CD8-positive, alpha-beta memory T cell (primary cell): ENCODE data around the gene URAD. TPM values are rescaled to one million over a fixed set of nuclear protein-coding genes. Genes with fewer than 3 reads are reported as not detected.
A peak's percentile ranks its signal among the peaks of the same experiment; 100 is the strongest.
"Not testable (repeated sequence)": the region's sequence is repeated elsewhere in the genome, so short reads cannot be mapped to it uniquely, and the experiment has no call there.

Experiments used
- CTCF ChIA-PET: fragments of 350-600 bp; sonication (Branson Sonifier 250); formaldehyde crosslinking; loops from one replicate; lab custom pipeline; 2021; ENCODE audit warnings: antibody characterized with exemption; lab: Charles Lee
- POLR2A ChIA-PET: fragments of 350-600 bp; sonication (Branson Sonifier 250); formaldehyde crosslinking; loops from one replicate; lab custom pipeline; 2021; ENCODE audit warnings: antibody characterized with exemption; lab: Charles Lee
- DNase-seq, 5 donors: peaks; one replicate each; pipeline versions ENCODE4 v3.0.0 to v3.0.0-alpha.2; 2020 to 2022; ENCODE audit warnings: mixed read lengths in 1 of 5
- H3K27ac ChIP-seq: one replicate; pipeline ENCODE4 v1.7.0; 2013; ENCODE audit warnings: low read depth, mild to moderate bottlenecking, low read length, moderate library complexity
- H3K27me3 ChIP-seq: 2 replicates; pipeline ENCODE4 v1.7.0; 2013; ENCODE audit warnings: low read length, mild to moderate bottlenecking; ENCODE audit not compliant: insufficient read depth, poor library complexity, severe bottlenecking
- H3K36me3 ChIP-seq: 2 replicates; pipeline ENCODE4 v1.7.0; 2013; ENCODE audit warnings: mild to moderate bottlenecking, low read length, moderate library complexity; ENCODE audit not compliant: insufficient read depth
- H3K4me1 ChIP-seq: 2 replicates; pipeline ENCODE4 v1.7.0; 2013; ENCODE audit warnings: mild to moderate bottlenecking, low read length, moderate library complexity; ENCODE audit not compliant: insufficient read depth
- H3K4me3 ChIP-seq: 2 replicates; pipeline ENCODE4 v1.7.0; 2013; ENCODE audit warnings: mild to moderate bottlenecking, low read length
- H3K9me3 ChIP-seq: 2 replicates; pipeline ENCODE4 v1.7.0; 2013; ENCODE audit warnings: mild to moderate bottlenecking, low read length
- H3K27ac Mint-ChIP-seq, 8 donors: one replicate each; pipeline ENCODE4 v1.8.0; 2020 to 2021; ENCODE audit warnings: mixed read lengths in 8 of 8, mild to moderate bottlenecking in 6 of 8, inconsistent platforms in 3 of 8, moderate library complexity in 3 of 8
- H3K27me3 Mint-ChIP-seq, 2 donors: one replicate each; pipeline ENCODE4 v1.8.0; 2020 to 2021; ENCODE audit warnings: mixed read lengths in 2 of 2, mild to moderate bottlenecking in 1 of 2, moderate library complexity in 1 of 2
- H3K36me3 Mint-ChIP-seq, 3 donors: one replicate each; pipeline ENCODE4 v1.8.0; 2020 to 2021; ENCODE audit warnings: mixed read lengths in 3 of 3, inconsistent platforms in 1 of 3, mild to moderate bottlenecking in 1 of 3
- H3K4me1 Mint-ChIP-seq, 3 donors: one replicate each; pipeline ENCODE4 v1.8.0; 2020 to 2021; ENCODE audit warnings: mixed read lengths in 3 of 3, inconsistent platforms in 1 of 3, mild to moderate bottlenecking in 1 of 3
- H3K4me3 Mint-ChIP-seq, 7 donors: one replicate each; pipeline ENCODE4 v1.8.0; 2020 to 2021; ENCODE audit warnings: mixed read lengths in 7 of 7, mild to moderate bottlenecking in 6 of 7, moderate library complexity in 4 of 7, inconsistent platforms in 2 of 7
- H3K9me3 Mint-ChIP-seq, 5 donors: one replicate each; pipeline ENCODE4 v1.8.0; 2020 to 2022; ENCODE audit warnings: mixed read lengths in 5 of 5, mild to moderate bottlenecking in 3 of 5, moderate library complexity in 2 of 5, inconsistent platforms in 1 of 5
- polyA plus RNA-seq: library from polyadenylated mRNA; unstranded; fragments of 300-500 nt; fragmentation: Illumina TruSeq; gene quantifications from one replicate; pipeline ENCODE4 v1.2.3, GENCODE V29; 2021
- total RNA-seq, 2 experiments: library from RNA; stranded (reverse); gene quantifications; one replicate each; pipeline ENCODE4 v1.2.3, GENCODE V29; 2021

URAD gene
- total and polyA plus RNA-seq, 3 experiments from 2014 or later: not detected

DNA sequence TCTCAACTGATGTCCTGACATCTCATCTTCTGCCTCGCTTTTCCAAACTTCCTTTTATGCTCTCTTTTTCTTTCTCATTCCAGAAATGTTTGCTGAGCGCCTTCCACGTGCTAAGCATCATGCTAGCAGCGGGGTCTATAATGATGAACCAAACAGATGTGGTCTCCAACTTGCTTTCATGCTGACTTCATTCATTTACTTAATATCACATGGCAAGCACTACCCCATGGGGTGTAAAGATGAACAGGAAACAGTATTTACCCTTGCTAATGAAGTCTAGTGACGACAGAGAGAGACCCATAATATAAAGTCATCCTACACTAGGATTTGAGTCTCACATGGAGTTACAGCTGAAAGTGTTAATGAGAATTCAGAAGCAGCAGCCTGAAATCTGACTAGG lies 21.6 kb upstream of the URAD start:
- Mint-ChIP-seq H3K27me3 (peaks cover 17 to 30% of the 10 kb centered on the region in 2 donors), H3K4me3 (no peak overlapping the region), H3K4me1 (no peaks in the 10 kb centered on the region), H3K27ac (no peak overlapping the region), H3K36me3 (no peaks in the 10 kb centered on the region), H3K9me3 (peaks cover 0 to 1% (median 0%) of the 10 kb centered on the region in 5 donors)
- Histone ChIP-seq H3K4me1 (no peaks in the 10 kb centered on the region), H3K4me3 (no peak overlapping the region), H3K27ac (no peak overlapping the region), H3K9me3 (no peaks in the 10 kb centered on the region), H3K36me3 (no peaks in the 10 kb centered on the region), H3K27me3 (no peaks in the 10 kb centered on the region)
- CTCF ChIA-PET: no interaction called here
- POLR2A ChIA-PET: no interaction called here
- no peak for DNase-seq

DNA sequence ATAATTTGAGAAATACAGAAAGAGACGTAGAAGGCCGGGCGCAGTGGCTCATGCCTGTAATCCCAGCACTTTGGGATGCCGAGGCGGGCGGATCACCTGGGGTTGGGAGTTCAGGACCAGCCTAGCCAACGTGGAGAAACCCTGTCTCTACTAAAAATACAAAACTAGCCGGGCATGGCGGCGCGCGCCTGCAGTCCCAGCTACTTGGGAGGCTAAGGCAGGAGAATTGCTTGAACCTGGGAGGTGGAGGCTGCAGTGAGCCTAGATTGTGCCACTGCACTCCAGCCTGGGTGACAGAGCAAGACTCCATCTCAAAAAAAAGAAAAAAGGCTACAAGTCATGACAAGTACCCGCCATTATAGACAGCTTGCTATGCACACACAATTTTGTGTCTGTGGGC lies 16.5 kb upstream of the URAD start:
- H3K36me3 ChIP-seq, H3K4me3 Mint-ChIP-seq, H3K27ac ChIP-seq, H3K9me3 ChIP-seq, DNase-seq, H3K4me1 ChIP-seq, POLR2A ChIA-PET, H3K36me3 Mint-ChIP-seq, H3K4me1 Mint-ChIP-seq, CTCF ChIA-PET, H3K4me3 ChIP-seq, H3K27me3 Mint-ChIP-seq, H3K27me3 ChIP-seq, H3K9me3 Mint-ChIP-seq, H3K27ac Mint-ChIP-seq: not testable (repeated sequence)

DNA sequence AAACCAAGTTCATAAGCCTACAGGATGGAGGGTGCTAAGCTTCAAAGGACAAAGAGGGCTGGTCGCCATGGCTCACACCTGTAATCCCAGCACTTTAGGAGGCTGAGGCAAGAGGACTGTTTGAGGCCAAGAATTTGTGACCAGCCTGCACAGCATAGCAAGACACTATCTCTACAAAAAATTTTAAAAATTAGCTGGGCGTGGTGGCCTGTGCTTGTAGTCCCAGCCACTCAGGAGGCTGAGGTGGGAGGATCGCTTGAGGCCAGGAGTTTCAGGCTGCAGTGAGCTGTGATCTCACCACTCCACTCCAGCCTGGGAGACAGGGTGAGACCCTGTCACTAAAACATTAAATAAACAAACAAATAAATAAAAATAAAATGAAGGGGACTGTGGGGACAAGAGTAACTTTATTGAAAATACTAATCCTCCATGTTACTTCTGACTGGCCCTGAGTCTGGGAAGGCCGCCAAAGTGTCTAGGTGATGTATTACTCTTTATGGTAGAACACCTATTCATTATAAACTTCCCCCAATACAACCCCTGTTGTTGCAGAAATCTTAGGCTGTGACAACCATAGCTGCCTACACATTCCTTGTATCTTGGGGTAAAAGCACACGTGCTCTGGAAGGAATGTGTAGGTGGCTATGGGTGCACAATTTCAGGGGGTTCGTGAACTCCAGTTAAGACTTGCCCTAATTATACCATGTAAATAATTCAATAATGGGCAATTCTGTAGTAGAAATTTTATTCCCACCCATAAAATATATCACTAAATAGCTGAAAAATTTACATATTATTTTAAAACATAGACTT lies 14.6 kb upstream of the URAD start:
- POLR2A ChIA-PET: no interaction called here
- Histone ChIP-seq H3K27ac (no peak overlapping the region), H3K9me3 (no peaks in the 10 kb centered on the region), H3K27me3 (no peaks in the 10 kb centered on the region), H3K4me1 (no peaks in the 10 kb centered on the region), H3K36me3 (no peaks in the 10 kb centered on the region), H3K4me3 (no peak overlapping the region)
- Mint-ChIP-seq H3K27me3 (no peaks in the 10 kb centered on the region), H3K4me1 (no peaks in the 10 kb centered on the region), H3K27ac (no peak overlapping the region), H3K4me3 (no peak overlapping the region), H3K36me3 (no peaks in the 10 kb centered on the region), H3K9me3 (no peaks in the 10 kb centered on the region)
- CTCF ChIA-PET: no interaction called here
- DNase-seq: no peak

DNA sequence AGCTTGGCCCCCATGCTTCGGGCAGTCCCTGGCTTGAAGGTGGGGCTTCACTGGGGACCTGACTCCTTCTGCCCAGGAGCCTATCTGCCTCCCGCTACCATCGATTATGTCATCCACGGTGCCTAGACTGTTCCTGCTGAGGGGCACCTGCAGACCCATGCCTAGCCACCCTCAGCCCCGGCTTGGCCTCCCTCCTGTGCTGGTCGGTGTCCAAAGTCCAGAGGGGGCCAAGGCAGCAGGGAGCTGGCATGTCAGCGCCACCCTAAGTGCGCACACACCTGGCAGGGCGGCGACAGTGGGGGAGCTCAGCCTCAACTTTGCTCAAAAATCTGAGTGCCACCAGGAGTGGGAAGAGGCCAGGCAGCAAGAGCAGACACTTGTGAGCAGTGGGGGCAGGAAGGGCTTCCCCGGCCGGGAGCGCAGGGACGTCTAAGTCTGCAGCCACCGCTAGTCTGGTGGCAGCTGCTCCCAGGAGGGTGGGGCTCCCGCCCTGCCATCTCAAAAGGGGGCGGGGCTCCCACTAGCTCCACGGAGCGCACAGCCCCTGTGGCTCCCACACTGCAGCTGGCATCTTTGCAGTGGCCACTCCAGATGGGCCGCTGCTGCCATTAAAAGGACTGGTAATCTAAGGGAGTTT lies 13.5 kb upstream of the URAD start:
- ChIA-PET CTCF (no interaction called here), POLR2A (no interaction called here)
- Mint-ChIP-seq H3K9me3 (no peaks in the 10 kb centered on the region), H3K4me3 (no peak overlapping the region), H3K4me1 (no peaks in the 10 kb centered on the region), H3K36me3 (no peaks in the 10 kb centered on the region), H3K27ac (no peak overlapping the region), H3K27me3 (no peaks in the 10 kb centered on the region)
- Histone ChIP-seq H3K4me3 (no peak overlapping the region), H3K27ac (no peak overlapping the region), H3K27me3 (no peaks in the 10 kb centered on the region), H3K9me3 (no peaks in the 10 kb centered on the region), H3K36me3 (no peaks in the 10 kb centered on the region), H3K4me1 (no peaks in the 10 kb centered on the region)
- no peak for DNase-seq

DNA sequence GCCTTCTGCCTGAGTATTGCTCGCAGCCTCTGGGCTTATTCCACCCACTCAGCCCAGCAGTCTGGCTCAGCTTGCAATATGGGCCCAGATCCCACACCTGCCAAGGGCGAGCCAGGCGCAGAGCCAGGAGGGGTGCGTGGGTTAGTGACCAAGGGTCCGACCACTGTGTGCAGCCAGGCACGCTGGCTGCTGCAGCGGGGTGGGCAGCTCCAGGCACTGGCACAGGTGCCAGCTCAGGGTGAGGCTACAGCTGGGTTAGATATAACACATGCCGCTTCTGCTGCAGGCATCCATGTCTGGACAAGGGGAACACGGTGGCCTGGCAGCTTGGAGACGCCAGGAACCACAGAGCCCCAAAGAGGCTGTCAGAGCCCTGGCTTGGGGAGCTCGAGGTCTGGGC lies 12.6 kb upstream of the URAD start:
- H3K36me3 ChIP-seq: no peaks in the 10 kb centered on the region
- H3K36me3 Mint-ChIP-seq: no peaks in the 10 kb centered on the region
- H3K27ac Mint-ChIP-seq: no peak overlapping the region
- H3K27me3 Mint-ChIP-seq: no peaks in the 10 kb centered on the region
- H3K4me1 ChIP-seq: no peaks in the 10 kb centered on the region
- H3K4me3 ChIP-seq: no peak overlapping the region
- H3K27me3 ChIP-seq: no peaks in the 10 kb centered on the region
- H3K9me3 ChIP-seq: no peaks in the 10 kb centered on the region
- ChIA-PET CTCF (no interaction called here), POLR2A (no interaction called here)
- no peaks in the 10 kb centered on the region for H3K9me3 Mint-ChIP-seq
- H3K4me1 Mint-ChIP-seq: no peaks in the 10 kb centered on the region
- H3K4me3 Mint-ChIP-seq: no peak overlapping the region
- no peak for DNase-seq
- H3K27ac ChIP-seq: no peak overlapping the region

DNA sequence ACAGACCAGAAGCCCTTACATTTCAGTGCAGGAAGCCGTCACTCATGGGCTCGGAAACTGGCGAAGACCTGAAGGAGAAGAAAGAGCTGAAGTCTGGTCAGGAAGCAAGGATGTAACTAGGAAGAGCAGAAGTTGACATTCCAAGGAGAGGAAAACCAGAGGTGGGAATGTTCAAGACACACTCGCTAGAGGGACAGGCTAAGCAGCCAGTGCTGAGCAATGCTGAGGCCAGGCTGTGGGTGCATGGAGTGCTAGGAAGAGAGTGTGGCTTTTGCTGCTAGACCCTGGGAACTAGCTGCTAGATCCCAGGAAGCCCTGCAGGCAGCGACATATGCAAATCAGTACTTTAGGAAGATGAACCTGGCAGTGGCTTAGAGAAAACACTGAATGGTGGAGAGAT lies 12.1 kb upstream of the URAD start:
- H3K4me1 Mint-ChIP-seq: no peaks in the 10 kb centered on the region
- peaks cover 0 to under 1% of the 10 kb centered on the region in 2 donors for H3K27me3 Mint-ChIP-seq
- Histone ChIP-seq H3K9me3 (no peaks in the 10 kb centered on the region), H3K27me3 (no peaks in the 10 kb centered on the region), H3K4me1 (no peaks in the 10 kb centered on the region), H3K36me3 (no peaks in the 10 kb centered on the region), H3K27ac (no peak overlapping the region), H3K4me3 (no peak overlapping the region)
- no peaks in the 10 kb centered on the region for H3K36me3 Mint-ChIP-seq
- ChIA-PET POLR2A (no interaction called here), CTCF (no interaction called here)
- no peak overlapping the region for H3K4me3 Mint-ChIP-seq
- H3K9me3 Mint-ChIP-seq: no peaks in the 10 kb centered on the region
- H3K27ac Mint-ChIP-seq: no peak overlapping the region
- no peak for DNase-seq

DNA sequence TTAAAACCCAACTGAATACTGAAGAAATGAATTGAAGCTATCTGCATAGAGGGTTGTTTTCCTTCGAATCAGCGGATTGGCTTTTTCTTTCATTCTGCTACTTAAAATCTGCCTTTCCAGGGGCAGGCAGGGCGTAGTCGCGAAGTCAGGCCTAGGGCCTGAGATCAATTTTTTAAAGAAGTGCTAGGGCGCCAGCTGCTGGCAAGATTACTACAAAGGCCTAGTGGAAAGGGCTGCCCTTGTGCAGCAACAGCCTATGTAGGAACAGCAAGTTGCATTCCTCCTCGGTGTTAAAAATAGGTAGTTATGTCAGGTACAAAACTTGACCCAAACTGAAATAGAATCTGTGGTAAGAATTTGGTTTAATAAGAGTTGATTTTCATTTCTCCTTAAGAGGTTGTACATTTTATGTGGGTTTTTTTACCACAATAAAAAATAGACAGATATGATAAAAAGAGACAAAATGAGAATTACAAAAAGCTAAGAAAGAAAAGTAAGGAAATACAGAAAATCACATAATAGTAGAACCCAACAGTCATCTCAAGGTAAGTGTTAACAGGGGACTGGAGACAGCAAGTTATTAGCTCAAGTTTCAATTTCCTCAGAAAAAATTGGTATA lies 9.5 kb upstream of the URAD start:
- H3K36me3 ChIP-seq: no peaks in the 10 kb centered on the region
- H3K27me3 ChIP-seq: no peaks in the 10 kb centered on the region
- H3K9me3 Mint-ChIP-seq: no peaks in the 10 kb centered on the region
- H3K27ac ChIP-seq: no peak overlapping the region
- ChIA-PET POLR2A (no interaction called here), CTCF (interaction anchor here (1.1 to 1.4 kb wide), 2 partner anchors 10 to 626 kb away, joined by 4 read pairs; partner anchors contain the start of gene URAD)
- H3K4me1 ChIP-seq: no peaks in the 10 kb centered on the region
- H3K4me3 ChIP-seq: no peak overlapping the region
- no peaks in the 10 kb centered on the region for H3K9me3 ChIP-seq
- peaks cover 0 to 4% of the 10 kb centered on the region in 2 donors for H3K27me3 Mint-ChIP-seq
- no peaks in the 10 kb centered on the region for H3K36me3 Mint-ChIP-seq
- no peak overlapping the region for H3K4me3 Mint-ChIP-seq
- H3K27ac Mint-ChIP-seq: peak overlapping the region in 1 of 8 donors; percentile 3
- no peak for DNase-seq
- H3K4me1 Mint-ChIP-seq: no peaks in the 10 kb centered on the region

DNA sequence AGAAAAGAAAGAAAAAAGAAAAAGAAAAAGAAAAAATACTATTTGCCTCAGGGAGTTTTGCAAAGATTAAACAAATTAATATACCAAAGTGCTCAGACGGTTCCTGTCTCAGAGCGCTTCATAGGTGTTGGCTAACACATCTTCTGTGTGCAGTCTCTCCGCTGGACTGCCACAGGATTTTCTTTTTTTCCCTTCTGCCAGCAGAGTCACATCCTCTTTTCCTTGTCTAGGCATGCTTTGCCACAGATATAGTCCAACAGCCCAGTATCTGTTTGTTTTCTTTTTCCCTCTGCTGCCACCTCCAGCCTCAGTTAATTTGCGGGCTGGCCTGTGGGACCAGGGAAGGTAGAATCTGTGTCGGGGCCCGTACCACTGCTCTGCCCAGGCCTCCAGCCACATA lies 3.4 kb upstream of the URAD start:
- H3K4me3 ChIP-seq: no peak overlapping the region
- no peak overlapping the region for H3K27ac ChIP-seq
- POLR2A ChIA-PET: no interaction called here
- Mint-ChIP-seq H3K4me3 (no peak overlapping the region), H3K4me1 (no peaks in the 10 kb centered on the region), H3K9me3 (no peaks in the 10 kb centered on the region), H3K27ac (no peak overlapping the region), H3K36me3 (no peaks in the 10 kb centered on the region), H3K27me3 (peaks cover 13% of the 10 kb centered on the region in 2 donors)
- no peak for DNase-seq
- no peaks in the 10 kb centered on the region for H3K9me3 ChIP-seq
- H3K36me3 ChIP-seq: no peaks in the 10 kb centered on the region
- CTCF ChIA-PET: no interaction called here
- H3K4me1 ChIP-seq: no peaks in the 10 kb centered on the region
- H3K27me3 ChIP-seq: no peaks in the 10 kb centered on the region
